A673 (cell line): ENCODE measurements around the gene LRGUK. TPM values are rescaled to one million over a fixed set of nuclear protein-coding genes. Genes with fewer than 3 reads are reported as not detected.

Experiments
- BruUV-seq: library from RNA; stranded (reverse); fragments of 400-500 nt; replicated peaks from 2 replicates; lab custom pipeline; 2021; lab: Mats Ljungman, UMichigan
- CTCF ChIA-PET: fragments of 300-600 bp; sonication (Branson Sonifier 250); formaldehyde crosslinking; loops from one replicate; lab custom pipeline; 2022; ENCODE audit warnings: antibody characterized with exemption; lab: Charles Lee
- POLR2A ChIA-PET: fragments of 300-600 bp; sonication (Branson Sonifier 250); formaldehyde crosslinking; loops from one replicate; lab custom pipeline; 2022; ENCODE audit warnings: antibody characterized with exemption; ENCODE audit not compliant: low non-redundant PET; lab: Charles Lee
- DNase-seq: peaks from one replicate; pipeline ENCODE4 v3.0.0-alpha.2; 2015; ENCODE audit warnings: low spot score
- H3K27ac ChIP-seq: fragments of 200-600 bp; sonication (generic); 2 replicates; pipeline ENCODE4 v1.5.1; 2016; ENCODE audit warnings: mixed run types, low read depth, mild to moderate bottlenecking, mixed read lengths, antibody characterized with exemption, low read length; ENCODE audit not compliant: poor library complexity, severe bottlenecking
- H3K27me3 ChIP-seq: fragments of 200-600 bp; sonication (generic); replicated peaks from 2 replicates; pipeline ENCODE4 v1.6.1; 2017; ENCODE audit warnings: mixed run types, low read depth, mild to moderate bottlenecking, mixed read lengths, antibody characterized with exemption, low read length; ENCODE audit not compliant: insufficient read depth, poor library complexity
- H3K36me3 ChIP-seq: fragments of 200-600 bp; sonication (generic); 2 replicates; pipeline ENCODE4 v1.6.1; 2016; ENCODE audit warnings: mixed run types, mild to moderate bottlenecking, mixed read lengths, antibody characterized with exemption, low read length; ENCODE audit not compliant: insufficient read depth, poor library complexity, severe bottlenecking
- H3K4me1 ChIP-seq: fragments of 200-600 bp; sonication (generic); 2 replicates; pipeline ENCODE4 v1.6.1; 2017; ENCODE audit warnings: mixed run types, mild to moderate bottlenecking, mixed read lengths, antibody characterized with exemption, low read length; ENCODE audit not compliant: insufficient read depth, poor library complexity, severe bottlenecking
- H3K4me3 ChIP-seq: fragments of 200-600 bp; sonication (generic); 2 replicates; pipeline ENCODE4 v1.5.1; 2016; ENCODE audit warnings: low read depth, mixed run types, mild to moderate bottlenecking, mixed read lengths, low read length; ENCODE audit not compliant: poor library complexity, severe bottlenecking
- H3K9me3 ChIP-seq: fragments of 200-600 bp; sonication (generic); 2 replicates; pipeline ENCODE4 v1.6.1; 2016; ENCODE audit warnings: mixed run types, low read depth, mild to moderate bottlenecking, mixed read lengths, antibody characterized with exemption, low read length; ENCODE audit not compliant: poor library complexity, severe bottlenecking
- CTCF ChIP-seq: fragments of 300-800, 200-600 bp; sonication (generic); conservative IDR thresholded peaks from 2 replicates; pipeline ENCODE4 v1.5.1; 2017; ENCODE audit warnings: low read depth, mild to moderate bottlenecking, antibody characterized with exemption, low read length, moderate library complexity, mixed read lengths
- EZH2 ChIP-seq: fragments of 200-600 bp; sonication (generic); IDR thresholded peaks from 2 replicates; pipeline ENCODE4 v1.6.1; 2017; ENCODE audit warnings: borderline replicate concordance, low read depth, mild to moderate bottlenecking, mixed read lengths, antibody characterized with exemption, low read length; ENCODE audit not compliant: poor library complexity, severe bottlenecking
- intact Hi-C: fragments of 100-400 bp; cut with micrococcal nuclease; formaldehyde crosslinking; loops from one replicate; pipeline ENCODE4 v1.10.0; 2022; ENCODE audit not compliant: unreplicated experiment
- total RNA-seq: library from RNA; stranded (reverse); gene quantifications from 2 replicates; pipeline ENCODE4 v1.2.3, GENCODE V29; 2021

Gene LRGUK
- total RNA-seq, 1 experiment from 2014 or later = 0.54 TPM

- intact Hi-C loops = no loop called here
- no peak for TF ChIP-seq CTCF
- no peak for TF ChIP-seq EZH2
- no peaks in the 10 kb centered on the region for H3K36me3 ChIP-seq
- BruUV-seq = no TSS peak
- H3K27me3 ChIP-seq = no peaks in the 10 kb centered on the region
- DNase-seq = no peak
- CTCF ChIA-PET = no interaction called here
- H3K4me1 ChIP-seq = no peaks in the 10 kb centered on the region
- H3K9me3 ChIP-seq = peaks cover 46% of the 10 kb centered on the region
- no peak overlapping the region for H3K27ac ChIP-seq
- no peak overlapping the region for H3K4me3 ChIP-seq
- POLR2A ChIA-PET = no interaction called here
These were observed 37.7 kb upstream of the LRGUK start for GRCh38 chr7:134089446-134089845.

- ChIA-PET CTCF (no interaction called here), POLR2A (no interaction called here)
- intact Hi-C loops = no loop called here
- Histone ChIP-seq H3K27me3 (no peaks in the 10 kb centered on the region), H3K9me3 (peaks cover 5% of the 10 kb centered on the region), H3K27ac (no peak overlapping the region), H3K4me1 (no peaks in the 10 kb centered on the region), H3K4me3 (no peak overlapping the region), H3K36me3 (no peaks in the 10 kb centered on the region)
- DNase-seq = no peak
- no TSS peak for BruUV-seq
- TF ChIP-seq EZH2 (no peak), CTCF (no peak)
These were observed 29.1 kb upstream of the LRGUK start for GRCh38 chr7:134098072-134098471.

GRCh38 chr7:134101716-134102115, 25.4 kb upstream of the LRGUK start:
- Histone ChIP-seq H3K36me3 (no peaks in the 10 kb centered on the region), H3K9me3 (no peaks in the 10 kb centered on the region), H3K27ac (no peak overlapping the region), H3K4me1 (no peaks in the 10 kb centered on the region), H3K27me3 (no peaks in the 10 kb centered on the region), H3K4me3 (no peak overlapping the region)
- ChIA-PET POLR2A (no interaction called here), CTCF (interaction anchor here (0.6 kb wide), 1 partner anchor 41 kb away, joined by 3 read pairs; no protein-coding TSS in a partner anchor)
- TF ChIP-seq CTCF (no peak), EZH2 (no peak)
- BruUV-seq = no TSS peak
- intact Hi-C loops = no loop called here
- no peak for DNase-seq
